Tibial nerve (tissue), 4 donors: ENCODE results near the gene USB1. TPM values are rescaled to one million over a fixed set of nuclear protein-coding genes. Genes with fewer than 3 reads are reported as not detected.
A peak's percentile ranks its signal among the peaks of the same experiment; 100 is the strongest.

Experiments
- DNase-seq, 2 donors: peaks; one replicate each; pipeline ENCODE4 v3.0.0-alpha.2; 2019; ENCODE audit warnings: low spot score in 2 of 2
- H3K27ac ChIP-seq, 4 donors: fragments of 200-600 bp; sonication (generic) in 3 of 4; one replicate each; pipeline ENCODE4 v1.5.1; 2017 to 2019; ENCODE audit warnings: mild to moderate bottlenecking in 1 of 4
- H3K27me3 ChIP-seq, 2 donors: fragments of 200-600 bp; sonication (generic) in 1 of 2; one replicate each; pipeline versions ENCODE4 v1.5.1 to v1.6.0; 2017 to 2019
- H3K36me3 ChIP-seq, 3 donors: fragments of 200-600 bp; sonication (generic); one replicate each; pipeline ENCODE4 v1.5.1; 2018 to 2019
- H3K4me1 ChIP-seq, 4 donors: fragments of 200-600 bp; sonication (generic) in 3 of 4; one replicate each; pipeline ENCODE4 v1.5.1; 2017 to 2019
- H3K4me3 ChIP-seq, 4 donors: fragments of 200-600 bp; sonication (generic) in 3 of 4; one replicate each; pipeline ENCODE4 v1.5.1; 2017 to 2019; ENCODE audit warnings: mild to moderate bottlenecking in 1 of 4, moderate library complexity in 1 of 4
- H3K9me3 ChIP-seq, 4 donors: fragments of 200-600 bp; sonication (generic) in 3 of 4; one replicate each; pipeline ENCODE4 v1.5.1; 2017 to 2019
- CTCF ChIP-seq, 5 experiments: fragments of 200-600 bp in 3 of 5; fragments of 450-650 bp in 2 of 5; sonication (generic) in 3 of 5; IDR thresholded peaks; one replicate each; pipeline ENCODE4 v1.5.1; 2016 to 2019; ENCODE audit warnings: antibody characterized with exemption in 5 of 5, mild to moderate bottlenecking in 3 of 5, moderate library complexity in 2 of 5
- EP300 ChIP-seq, 2 donors: sonication (generic); formaldehyde crosslinking; IDR thresholded peaks; one replicate each; pipeline ENCODE4 v1.6.1; 2017; ENCODE audit warnings: antibody characterized with exemption in 2 of 2, mild to moderate bottlenecking in 1 of 2
- POLR2A ChIP-seq, 2 donors: fragments of 450-650 bp; IDR thresholded peaks; one replicate each; pipeline ENCODE4 v1.6.1; 2017; ENCODE audit warnings: antibody characterized with exemption in 2 of 2, mild to moderate bottlenecking in 2 of 2, moderate library complexity in 2 of 2
- WGBS, 2 donors: methylation state at CpG; one replicate each; pipeline ENCODE4 v1.1.5; 2018; 5-methylcytosine and 5-hydroxymethylcytosine counted together
- total RNA-seq, 4 donors: library from RNA; depleted of rRNA; stranded (reverse); fragments of >200 nt; gene quantifications; one replicate each; pipeline ENCODE4 v1.1.0, GENCODE V29; 2016

USB1 gene
- 10 to 100 TPM; 23.1 to 80.4 (median 31.6) TPM for total RNA-seq

- peak within 1 kb of the TSS; percentile 79 to 94 (median 91) for H3K27ac ChIP-seq
- H3K4me1 ChIP-seq, result peaks cover 0 to 44% (median 22%) of the 10 kb centered on the region in 4 donors
- peaks cover 3 to 36% (median 14%) of the 10 kb centered on the region in 3 donors for H3K36me3 ChIP-seq
- WGBS, 2 donors, result 1% methylated on average over 30 to 34 of the region's 81 CpGs
- TF ChIP-seq CTCF (IDR thresholded peaks at IDR 0.05), result peak; percentile 76 to 94 (median 89)
- TF ChIP-seq POLR2A (IDR thresholded peaks at IDR 0.05), result peak; percentile 39 to 71
- TF ChIP-seq EP300 (IDR thresholded peaks at IDR 0.05), result peak in 1 of 2 donors; percentile 73
- no peaks in the 10 kb centered on the region for H3K27me3 ChIP-seq
- peak; percentile 64 to 68 for DNase-seq
- no peaks in the 10 kb centered on the region for H3K9me3 ChIP-seq
- H3K4me3 ChIP-seq, result peak within 1 kb of the TSS; percentile 64 to 90 (median 80)
Observed at GRCh38 chr16:58000706-58001676, at the start of gene USB1. USB1 (plus strand) TSS chr16:58001407; CDS start chr16:58001484, 77 bp downstream.

GRCh38 chr16:57952909-57953308, 48.3 kb upstream of the USB1 start:
- H3K4me1 ChIP-seq, result no peaks in the 10 kb centered on the region
- DNase-seq, result no peak
- WGBS, 2 donors, result 84 to 86% methylated on average over 9 of the region's 9 CpGs
- no peak overlapping the region for H3K27ac ChIP-seq
- peaks cover 0 to 5% of the 10 kb centered on the region in 2 donors for H3K27me3 ChIP-seq
- no peak overlapping the region for H3K4me3 ChIP-seq
- no peaks in the 10 kb centered on the region for H3K9me3 ChIP-seq
- no peak for TF ChIP-seq CTCF (IDR thresholded peaks at IDR 0.05)
- no peak for TF ChIP-seq EP300 (IDR thresholded peaks at IDR 0.05)
- no peak for TF ChIP-seq POLR2A (IDR thresholded peaks at IDR 0.05)
- H3K36me3 ChIP-seq, result no peaks in the 10 kb centered on the region

- no peak for TF ChIP-seq POLR2A (IDR thresholded peaks at IDR 0.05)
- no peak for TF ChIP-seq EP300 (IDR thresholded peaks at IDR 0.05)
- TF ChIP-seq CTCF (IDR thresholded peaks at IDR 0.05), result no peak
- H3K9me3 ChIP-seq, result no peaks in the 10 kb centered on the region
- no peak overlapping the region for H3K4me3 ChIP-seq
- no peaks in the 10 kb centered on the region for H3K36me3 ChIP-seq
- H3K4me1 ChIP-seq, result no peaks in the 10 kb centered on the region
- H3K27ac ChIP-seq, result no peak overlapping the region
- 94 to 97% methylated on average over 1 of the region's 1 CpG for WGBS, 2 donors
- no peak for DNase-seq
- peaks cover 0 to 5% of the 10 kb centered on the region in 2 donors for H3K27me3 ChIP-seq
Observed at GRCh38 chr16:57953857-57954256, 47.4 kb upstream of the USB1 start.

- DNase-seq, result no peak
- Histone ChIP-seq H3K9me3 (no peaks in the 10 kb centered on the region), H3K4me1 (no peaks in the 10 kb centered on the region), H3K36me3 (no peaks in the 10 kb centered on the region), H3K27me3 (peaks cover 0 to 5% of the 10 kb centered on the region in 2 donors), H3K4me3 (no peak overlapping the region), H3K27ac (no peak overlapping the region)
- TF ChIP-seq POLR2A (IDR thresholded peaks at IDR 0.05) (no peak), EP300 (IDR thresholded peaks at IDR 0.05) (no peak), CTCF (IDR thresholded peaks at IDR 0.05) (no peak)
- 70 to 73% methylated on average over 12 of the region's 12 CpGs for WGBS, 2 donors
Observed at GRCh38 chr16:57955572-57956188, 45.5 kb upstream of the USB1 start.
